Naive thymus-derived CD4-positive, alpha-beta T cell (primary cell): ENCODE measurements around the gene MYL11. TPM values are rescaled to one million over a fixed set of nuclear protein-coding genes. Genes with fewer than 3 reads are reported as not detected.

Source experiments
- ATAC-seq: fragments of 150-1000 bp; cut with Tn5 transposase; 2 replicates; pipeline ENCODE4 v1.10.0; 2021; ENCODE audit warnings: mild to moderate bottlenecking, moderate library complexity
- CTCF ChIA-PET: fragments of 350-600 bp; sonication (Branson Sonifier 250); formaldehyde crosslinking; loops from one replicate; lab custom pipeline; 2021; ENCODE audit warnings: antibody characterized with exemption; lab: Charles Lee
- POLR2A ChIA-PET: fragments of 350-600 bp; sonication (Branson Sonifier 250); formaldehyde crosslinking; loops from one replicate; lab custom pipeline; 2021; ENCODE audit warnings: antibody characterized with exemption, inconsistent platforms; lab: Charles Lee
- DNase-seq, 9 donors: peaks; one replicate each; pipeline versions ENCODE4 v3.0.0 to v3.0.0-alpha.2; 2020 to 2022; ENCODE audit warnings: mixed read lengths in 1 of 9
- H3K27ac ChIP-seq: one replicate; pipeline ENCODE4 v1.7.0; 2013; ENCODE audit warnings: mild to moderate bottlenecking, low read depth, low read length, moderate library complexity
- H3K27me3 ChIP-seq, 2 donors: one replicate each; pipeline ENCODE4 v1.7.0; 2013; ENCODE audit warnings: low read length in 2 of 2, mild to moderate bottlenecking in 2 of 2, moderate library complexity in 2 of 2; ENCODE audit not compliant: control insufficient read depth in 2 of 2, insufficient read depth in 2 of 2
- H3K36me3 ChIP-seq, 3 experiments: 1 replicate in 2 of 3; 2 replicates in 1 of 3; pipeline ENCODE4 v1.7.0; 2013; ENCODE audit warnings: low read length in 3 of 3, mild to moderate bottlenecking in 3 of 3, moderate library complexity in 1 of 3; ENCODE audit not compliant: insufficient read depth in 3 of 3, control insufficient read depth in 2 of 3
- H3K4me1 ChIP-seq, 2 donors: one replicate each; pipeline ENCODE4 v1.7.0; 2013; ENCODE audit warnings: low read length in 2 of 2, mild to moderate bottlenecking in 2 of 2, moderate library complexity in 1 of 2; ENCODE audit not compliant: control insufficient read depth in 2 of 2, insufficient read depth in 2 of 2
- H3K4me3 ChIP-seq: 2 replicates; pipeline ENCODE4 v1.7.0; 2013; ENCODE audit warnings: mild to moderate bottlenecking, low read length
- H3K9me3 ChIP-seq, 3 experiments: 1 replicate in 2 of 3; 2 replicates in 1 of 3; pipeline ENCODE4 v1.7.0; 2013; ENCODE audit warnings: low read length in 3 of 3; ENCODE audit not compliant: control insufficient read depth in 2 of 3
- H3K27ac Mint-ChIP-seq, 9 donors: one replicate each; pipeline ENCODE4 v1.8.0; 2020 to 2022; ENCODE audit warnings: mixed read lengths in 9 of 9, mild to moderate bottlenecking in 8 of 9, moderate library complexity in 5 of 9, inconsistent platforms in 2 of 9
- H3K27me3 Mint-ChIP-seq, 5 donors: one replicate each; pipeline ENCODE4 v1.8.0; 2021 to 2022; ENCODE audit warnings: mixed read lengths in 5 of 5, mild to moderate bottlenecking in 1 of 5
- H3K36me3 Mint-ChIP-seq, 5 donors: one replicate each; pipeline ENCODE4 v1.8.0; 2020 to 2022; ENCODE audit warnings: mixed read lengths in 5 of 5, mild to moderate bottlenecking in 3 of 5, inconsistent platforms in 1 of 5
- H3K4me1 Mint-ChIP-seq, 7 donors: one replicate each; pipeline ENCODE4 v1.8.0; 2020 to 2022; ENCODE audit warnings: mixed read lengths in 7 of 7, mild to moderate bottlenecking in 3 of 7, inconsistent platforms in 1 of 7
- H3K4me3 Mint-ChIP-seq, 10 donors: one replicate each; pipeline ENCODE4 v1.8.0; 2020 to 2022; ENCODE audit warnings: mild to moderate bottlenecking in 10 of 10, mixed read lengths in 10 of 10, moderate library complexity in 6 of 10, inconsistent platforms in 2 of 10
- H3K9me3 Mint-ChIP-seq, 11 donors: one replicate each; pipeline ENCODE4 v1.8.0; 2020 to 2022; ENCODE audit warnings: mixed read lengths in 11 of 11, mild to moderate bottlenecking in 4 of 11, inconsistent platforms in 1 of 11, moderate library complexity in 1 of 11
- intact Hi-C, 2 donors: fragments of 100-400 bp; cut with micrococcal nuclease; formaldehyde crosslinking; loops; one replicate each; pipeline ENCODE4 v1.15.1; 2023
- polyA plus RNA-seq, 2 donors: library from polyadenylated mRNA; unstranded; fragments of 300-500 nt; fragmentation: Illumina TruSeq; gene quantifications; one replicate each; pipeline ENCODE4 v1.2.3, GENCODE V29; 2021
- total RNA-seq, 6 experiments: library from RNA in 5 of 6; stranded (reverse) in 5 of 6; gene quantifications; 1 replicate in 5 of 6; 2 replicates in 1 of 6; pipeline ENCODE4 v1.2.3 and lab custom pipeline; 2021 to 2026

Gene MYL11
- total and polyA plus RNA-seq, 7 experiments from 2014 or later: 0.87 to 2.0 (median 1.6) TPM; not detected in 4

DNA sequence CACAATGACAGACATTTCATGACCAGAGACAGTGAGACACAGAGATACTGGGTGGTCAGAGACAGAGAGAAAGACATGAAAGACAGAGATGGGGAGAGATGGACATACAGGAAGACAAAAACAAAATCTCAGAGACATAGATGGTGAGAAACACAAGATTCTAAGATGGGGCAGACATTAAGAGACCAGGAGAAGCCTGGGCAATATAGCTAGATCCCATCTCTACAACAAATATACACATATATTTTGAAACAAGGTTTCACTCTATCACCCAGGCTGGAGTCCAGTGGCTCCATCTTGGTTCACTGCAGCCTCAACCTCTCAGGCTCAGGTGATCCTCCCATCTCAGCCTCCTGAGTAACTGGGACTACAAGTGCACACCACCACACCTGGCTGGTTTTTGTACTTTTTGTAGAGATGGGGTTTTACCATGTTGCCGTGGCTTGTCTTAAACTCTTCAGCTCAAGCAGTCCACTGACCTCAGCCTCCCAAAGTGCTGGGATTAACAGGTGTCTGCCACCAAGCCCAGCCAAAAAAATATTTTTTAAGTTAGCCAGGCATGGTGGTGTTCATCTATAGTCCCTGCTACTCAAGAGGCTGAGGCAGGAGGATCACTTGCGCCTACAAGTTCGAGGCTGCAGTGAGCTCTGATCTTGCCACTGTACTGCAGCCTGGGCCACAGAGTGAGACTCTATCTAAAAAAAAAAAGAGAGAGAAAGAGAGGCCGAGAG lies 5.6 kb downstream of the MYL11 start:
- Histone ChIP-seq H3K4me3 (no peak overlapping the region), H3K27ac (peak overlapping the region; percentile 100), H3K4me1 (peaks cover 60 to 67% of the 10 kb centered on the region in 2 donors), H3K27me3 (no peaks in the 10 kb centered on the region), H3K9me3 (no peaks in the 10 kb centered on the region), H3K36me3 (peaks cover 0 to 13% (median 3%) of the 10 kb centered on the region in 3 experiments)
- DNase-seq (no peak), ATAC-seq (no peak)
- Mint-ChIP-seq H3K36me3 (peaks cover 4 to 29% (median 5%) of the 10 kb centered on the region in 5 donors), H3K4me1 (peaks cover 36 to 71% (median 52%) of the 10 kb centered on the region in 7 donors), H3K4me3 (peak overlapping the region; percentile 90 to 100 (median 97)), H3K27ac (peak overlapping the region; percentile 98 to 100 (median 100)), H3K9me3 (no peaks in the 10 kb centered on the region), H3K27me3 (no peaks in the 10 kb centered on the region)
- ChIA-PET CTCF (no interaction called here), POLR2A (interaction anchor here (0.5 to 10.9 kb wide), 10 partner anchors 12 to 315 kb away, joined by 3 to 254 read pairs (median 6); partner anchors contain the start of genes ALDOA, DCTPP1, TBC1D10B and TBX6)
- intact Hi-C loops: no loop called here

DNA sequence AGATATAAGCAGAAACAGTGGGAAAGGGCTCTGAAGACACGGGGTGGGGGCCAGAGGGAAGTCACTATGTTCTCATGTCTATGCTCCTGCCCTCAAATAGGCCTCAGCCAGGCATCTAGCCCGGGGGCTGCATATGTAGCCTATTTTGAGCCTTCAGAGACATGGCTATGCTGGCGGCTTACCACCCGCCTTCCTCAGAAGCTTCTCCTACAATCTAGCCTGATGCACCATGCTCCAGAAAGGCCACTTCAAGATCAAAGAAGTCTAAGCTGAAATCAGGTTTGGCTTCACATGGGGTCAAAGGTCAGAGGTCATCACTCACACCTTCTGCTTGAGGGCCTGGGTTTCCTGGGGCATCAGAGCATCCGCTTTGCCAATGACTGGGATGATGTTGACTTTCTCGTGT lies 6.2 kb downstream of the MYL11 start:
- Mint-ChIP-seq H3K4me3 (peak overlapping the region; percentile 73 to 100 (median 96)), H3K4me1 (peaks cover 36 to 76% (median 52%) of the 10 kb centered on the region in 7 donors), H3K36me3 (peaks cover 4 to 31% (median 5%) of the 10 kb centered on the region in 5 donors), H3K27ac (peak overlapping the region; percentile 85 to 100 (median 99)), H3K9me3 (no peaks in the 10 kb centered on the region), H3K27me3 (no peaks in the 10 kb centered on the region)
- no peaks in the 10 kb centered on the region for H3K27me3 ChIP-seq
- DNase-seq: no peak
- intact Hi-C loops: no loop called here
- CTCF ChIA-PET: interaction anchor here (0.6 kb wide), 1 partner anchor 730 kb away, joined by 3 read pairs; no protein-coding TSS in a partner anchor
- H3K36me3 ChIP-seq: peaks cover 0 to 9% (median 3%) of the 10 kb centered on the region in 3 experiments
- ATAC-seq: no peak
- peak overlapping the region; percentile 100 for H3K27ac ChIP-seq
- POLR2A ChIA-PET: interaction anchor here (1.1 to 10.9 kb wide), 7 partner anchors 13 to 290 kb away, joined by 3 to 254 read pairs (median 31); partner anchors contain the start of genes DCTPP1, TBC1D10B, TBX6 and ZNF48
- peak overlapping the region; percentile 89 for H3K4me3 ChIP-seq
- H3K9me3 ChIP-seq: no peaks in the 10 kb centered on the region
- H3K4me1 ChIP-seq: peaks cover 60 to 64% of the 10 kb centered on the region in 2 donors

DNA sequence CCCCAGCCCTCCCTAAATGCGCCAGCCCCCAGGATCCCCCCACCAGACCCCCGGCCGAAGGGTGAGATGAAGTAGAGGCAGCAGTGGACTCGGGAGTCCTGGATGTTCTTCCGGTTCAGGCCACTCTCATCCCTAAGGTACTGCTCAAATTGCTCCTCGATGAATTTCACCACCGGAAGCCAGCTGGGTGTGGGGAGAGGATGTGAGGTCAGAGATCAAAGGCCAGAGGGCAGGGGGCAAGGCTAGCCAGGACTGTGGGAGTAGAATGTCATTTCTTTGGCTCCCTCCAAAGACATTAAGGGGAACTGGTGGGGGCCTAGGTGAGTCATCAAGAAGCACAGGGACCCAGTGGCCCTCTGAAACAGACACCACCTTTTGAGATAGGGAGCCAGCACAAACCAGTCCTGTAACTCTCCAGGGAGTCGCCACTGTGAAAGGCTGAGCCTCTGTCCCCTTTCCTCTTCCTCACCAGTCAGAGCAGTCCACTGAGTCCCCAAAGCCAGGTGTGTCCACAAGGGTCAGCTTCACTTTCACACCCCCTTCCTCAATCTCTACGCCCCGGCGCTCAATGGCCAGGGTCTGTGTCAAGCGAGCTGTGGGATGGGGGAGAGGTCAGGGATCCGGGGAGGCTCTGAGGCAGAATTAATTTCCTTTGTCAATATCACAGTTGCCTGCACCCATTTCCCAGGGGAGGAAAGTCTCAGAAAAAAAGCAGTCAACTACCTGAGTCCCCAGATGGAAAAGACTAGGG lies 6.9 kb downstream of the MYL11 start:
- H3K9me3 Mint-ChIP-seq: no peaks in the 10 kb centered on the region
- Histone ChIP-seq H3K9me3 (no peaks in the 10 kb centered on the region), H3K27ac (peak overlapping the region; percentile 100), H3K27me3 (no peaks in the 10 kb centered on the region), H3K36me3 (peaks cover 0 to 3% (median 3%) of the 10 kb centered on the region in 3 experiments), H3K4me1 (peaks cover 58 to 59% of the 10 kb centered on the region in 2 donors), H3K4me3 (peak overlapping the region; percentile 89)
- H3K4me3 Mint-ChIP-seq: peak overlapping the region; percentile 78 to 100 (median 96)
- ChIA-PET POLR2A (interaction anchor here (1.1 to 10.9 kb wide), 12 partner anchors 13 to 290 kb away, joined by 3 to 254 read pairs (median 10); partner anchors contain the start of genes CORO1A, TBC1D10B, TBX6 and ZNF48), CTCF (interaction anchor here (0.6 to 1.7 kb wide), 3 partner anchors 14 to 730 kb away, joined by 3 to 5 read pairs (median 4); partner anchors contain the start of genes ZNF48 and ZNF771)
- H3K4me1 Mint-ChIP-seq: peaks cover 36 to 73% (median 52%) of the 10 kb centered on the region in 7 donors
- H3K27me3 Mint-ChIP-seq: no peaks in the 10 kb centered on the region
- H3K27ac Mint-ChIP-seq: peak overlapping the region; percentile 90 to 100 (median 99)
- ATAC-seq (no peak), DNase-seq (peak in 1 of 9 donors; percentile 38)
- intact Hi-C loops: loop anchor here (1.0 kb wide), 4 partner anchors 10 to 46 kb away; partner anchors contain the start of genes ZNF771 (in 2 of the 2) and ZNF48 (in 1 of the 2)
- peaks cover 4 to 31% (median 5%) of the 10 kb centered on the region in 5 donors for H3K36me3 Mint-ChIP-seq

DNA sequence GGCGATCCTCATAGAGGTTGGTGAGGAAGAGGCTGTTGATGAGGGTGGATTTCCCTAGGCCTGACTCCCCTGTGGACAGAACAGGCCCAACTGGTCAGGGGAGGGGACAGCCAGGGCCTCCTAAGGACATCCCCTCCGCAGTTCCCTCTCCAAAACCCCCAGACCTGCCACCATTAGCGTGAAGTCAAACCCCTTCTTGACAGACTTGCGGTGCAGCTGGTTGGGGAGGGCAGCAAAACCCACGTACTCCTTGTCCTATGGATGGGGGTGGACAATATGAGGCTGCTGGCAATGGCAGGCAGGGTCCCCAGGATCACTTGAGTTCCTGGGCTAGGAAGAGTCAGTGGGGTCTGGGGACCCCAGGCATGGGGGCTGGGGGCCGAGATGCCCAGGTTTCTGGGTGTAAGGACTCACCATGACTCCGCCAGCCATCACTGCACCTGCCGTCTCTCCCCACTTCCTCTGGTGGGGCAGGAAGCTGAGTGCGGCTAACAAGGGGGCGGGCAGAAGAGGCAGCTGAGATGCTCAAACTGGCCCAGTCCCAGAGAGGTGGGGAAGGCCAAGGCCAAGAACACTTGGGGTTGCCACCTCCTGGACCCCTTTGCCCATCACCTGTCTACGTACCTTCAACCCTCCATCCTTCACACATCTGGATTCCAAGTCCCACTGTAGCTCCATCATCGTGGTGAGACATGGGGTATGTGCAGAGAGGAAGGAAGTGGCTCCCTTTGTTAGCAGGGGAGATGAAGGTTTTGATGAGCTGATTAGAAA lies 7.7 kb downstream of the MYL11 start, which contains the start of gene SEPTIN1:
Gene SEPTIN1 (minus strand): TSS at position 451 of the 771 bp plus-strand sequence. CDS start 19 bp downstream, at position 432.
- peak within 1 kb of the TSS; percentile 100 for H3K27ac ChIP-seq
- H3K4me1 ChIP-seq: peaks cover 50 to 51% of the 10 kb centered on the region in 2 donors
- peaks cover 4 to 31% (median 5%) of the 10 kb centered on the region in 5 donors for H3K36me3 Mint-ChIP-seq

DNA sequence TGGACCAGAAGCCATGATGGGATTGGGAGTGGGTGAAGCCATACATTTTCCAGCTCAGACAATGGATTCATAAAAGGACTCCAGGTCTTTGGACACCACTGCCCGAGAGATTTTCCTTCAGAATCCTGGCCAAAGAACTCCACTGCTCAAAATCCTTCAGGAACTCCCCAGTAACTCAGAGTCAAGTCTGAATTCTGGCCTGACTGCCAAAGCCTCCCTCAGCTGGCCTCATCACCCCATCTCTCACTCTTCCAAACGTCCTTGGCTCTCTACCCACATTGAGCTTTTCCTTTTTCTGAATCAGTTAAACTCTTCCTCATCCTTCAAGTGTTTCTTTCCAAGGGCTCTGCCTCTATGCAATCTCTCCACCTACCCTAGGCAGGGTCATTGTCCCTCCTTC lies 8.9 kb downstream of the MYL11 start:
- no peak for DNase-seq
- intact Hi-C loops: no loop called here
- Mint-ChIP-seq H3K36me3 (peaks cover 4 to 28% (median 5%) of the 10 kb centered on the region in 5 donors), H3K27me3 (no peaks in the 10 kb centered on the region), H3K9me3 (no peaks in the 10 kb centered on the region), H3K4me1 (peaks cover 32 to 64% (median 40%) of the 10 kb centered on the region in 7 donors), H3K4me3 (peak overlapping the region; percentile 78 to 100 (median 96)), H3K27ac (peak overlapping the region; percentile 90 to 100 (median 99))
- ATAC-seq: no peak
- Histone ChIP-seq H3K4me1 (peaks cover 47 to 49% of the 10 kb centered on the region in 2 donors), H3K9me3 (no peaks in the 10 kb centered on the region), H3K27ac (peak overlapping the region; percentile 100), H3K36me3 (peaks cover 0 to 3% (median 1%) of the 10 kb centered on the region in 3 experiments), H3K27me3 (no peaks in the 10 kb centered on the region), H3K4me3 (peak overlapping the region; percentile 89)
- POLR2A ChIA-PET: interaction anchor here (0.7 to 10.9 kb wide), 12 partner anchors 9 to 199 kb away, joined by 3 to 254 read pairs (median 10); partner anchors contain the start of genes CORO1A, DCTPP1, MYL11 and TBC1D10B
- CTCF ChIA-PET: interaction anchor here (1.0 to 2.0 kb wide), 7 partner anchors 9 to 352 kb away, joined by 3 to 7 read pairs (median 5); partner anchors contain the start of genes TBC1D10B and ZNF48

More for the DNA sequence above, 7.7 kb downstream of the MYL11 start, which contains the start of gene SEPTIN1:
- peak; percentile 27 for ATAC-seq
- ChIA-PET POLR2A (interaction anchor here (0.6 to 10.9 kb wide), 23 partner anchors 14 to 318 kb away, joined by 3 to 254 read pairs (median 6); partner anchors contain the start of genes CD2BP2, CORO1A, DCTPP1 and FBRS), CTCF (interaction anchor here (0.8 to 2.0 kb wide), 8 partner anchors 10 to 153 kb away, joined by 3 to 7 read pairs (median 5); partner anchors contain the start of genes TBC1D10B, ZNF48 and ZNF771)
- peaks cover 33 to 67% (median 49%) of the 10 kb centered on the region in 7 donors for H3K4me1 Mint-ChIP-seq
- peak within 1 kb of the TSS; percentile 78 to 100 (median 96) for H3K4me3 Mint-ChIP-seq
- H3K36me3 ChIP-seq: peaks cover 0 to 3% (median 3%) of the 10 kb centered on the region in 3 experiments
- H3K9me3 ChIP-seq: no peaks in the 10 kb centered on the region
- no peaks in the 10 kb centered on the region for H3K27me3 ChIP-seq
- peak within 1 kb of the TSS; percentile 89 for H3K4me3 ChIP-seq
- peak within 1 kb of the TSS; percentile 90 to 100 (median 99) for H3K27ac Mint-ChIP-seq
- intact Hi-C loops: loop anchor here (1.0 kb wide), 4 partner anchors 11 to 47 kb away; partner anchors contain the start of genes ZNF771 (in 2 of the 2) and ZNF48 (in 1 of the 2)
- DNase-seq: peak; percentile 49 to 86 (median 81)
- no peaks in the 10 kb centered on the region for H3K27me3 Mint-ChIP-seq
- H3K9me3 Mint-ChIP-seq: no peaks in the 10 kb centered on the region
